ENCODE data around the gene SYPL1.

The SYPL1 gene

DNA sequence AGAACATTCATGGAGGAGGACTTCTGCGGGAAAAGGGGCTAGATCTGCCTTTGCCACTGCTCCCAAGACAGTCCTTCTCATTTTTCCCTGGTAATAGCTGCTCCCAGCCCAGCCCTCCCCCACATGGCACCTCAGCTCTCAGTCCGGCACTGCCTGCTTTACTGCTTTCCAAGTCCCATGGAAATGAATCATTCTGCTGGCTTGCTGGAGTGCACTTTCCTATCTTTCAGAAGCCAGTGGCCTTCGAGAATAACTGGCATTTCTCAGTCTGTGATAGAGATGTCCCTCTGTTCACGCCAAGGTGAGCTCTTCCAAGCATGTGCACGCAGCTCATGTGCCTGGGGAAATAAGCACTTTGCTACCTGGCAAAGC, 61.4 kb downstream of the SYPL1 start:
- Histone ChIP-seq H3K9ac (ENCODE audit: low read depth, low read length) (no peak overlapping the region), H3K4me1 (ENCODE audit: insufficient read depth, low read length) (peaks cover 6% of the 10 kb centered on the region; the same call in 1 of the 2 replicates)

DNA sequence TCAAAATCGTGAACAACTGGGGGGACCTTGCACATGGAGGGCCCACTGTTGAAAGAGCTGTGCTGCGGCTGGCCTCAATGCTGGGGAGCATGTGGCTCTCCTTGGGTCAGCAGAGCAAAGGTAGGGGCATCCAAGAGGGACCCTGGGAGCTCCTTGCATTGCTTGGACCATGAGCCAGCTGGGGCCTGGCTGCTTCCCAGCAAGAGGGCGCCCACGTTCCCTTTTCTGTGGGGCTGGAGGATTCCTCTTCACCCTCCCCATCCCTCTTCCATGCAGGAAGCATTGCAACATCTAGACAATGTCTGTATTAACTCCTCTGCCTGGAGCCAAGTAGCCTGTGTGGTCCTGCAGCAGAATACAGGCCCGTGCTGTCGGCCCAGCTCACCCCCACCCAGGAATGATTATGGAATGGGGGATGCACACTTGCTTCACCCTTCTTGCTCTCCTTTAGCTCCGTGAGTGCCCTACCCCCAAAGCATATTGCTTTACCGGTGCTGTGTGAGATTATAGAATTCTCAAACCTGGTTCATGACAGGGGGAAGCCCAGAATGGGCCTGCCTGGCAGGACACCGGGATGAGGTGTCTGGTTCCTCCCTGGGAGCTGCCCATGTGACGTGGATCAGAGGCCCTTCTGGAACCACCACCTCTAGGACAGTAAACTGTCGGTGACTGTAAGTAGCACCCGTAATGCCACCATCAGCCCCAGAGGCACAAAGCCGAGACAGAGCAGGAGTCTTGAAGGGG, 61.9 kb downstream of the SYPL1 start:
- H3K4me1 ChIP-seq (ENCODE audit: insufficient read depth, low read length): peaks cover 4% of the 10 kb centered on the region; the same call in 1 of the 2 replicates
- peaks cover 6% of the 10 kb centered on the region; the same call in 1 of the 2 replicates for H3K9me3 ChIP-seq (ENCODE audit: control insufficient read depth, insufficient read depth, low read length)
- H3K9ac ChIP-seq (ENCODE audit: low read depth, low read length): no peak overlapping the region
- no peaks in the 10 kb centered on the region for H3K36me3 ChIP-seq (ENCODE audit: insufficient read depth, low read length)

More for the DNA sequence above, 61.4 kb downstream of the SYPL1 start:
- Histone ChIP-seq H3K9me3 (ENCODE audit: control insufficient read depth, insufficient read depth, low read length) (peaks cover 6% of the 10 kb centered on the region; the same call in 1 of the 2 replicates), H3K36me3 (ENCODE audit: insufficient read depth, low read length) (no peaks in the 10 kb centered on the region)

DNA sequence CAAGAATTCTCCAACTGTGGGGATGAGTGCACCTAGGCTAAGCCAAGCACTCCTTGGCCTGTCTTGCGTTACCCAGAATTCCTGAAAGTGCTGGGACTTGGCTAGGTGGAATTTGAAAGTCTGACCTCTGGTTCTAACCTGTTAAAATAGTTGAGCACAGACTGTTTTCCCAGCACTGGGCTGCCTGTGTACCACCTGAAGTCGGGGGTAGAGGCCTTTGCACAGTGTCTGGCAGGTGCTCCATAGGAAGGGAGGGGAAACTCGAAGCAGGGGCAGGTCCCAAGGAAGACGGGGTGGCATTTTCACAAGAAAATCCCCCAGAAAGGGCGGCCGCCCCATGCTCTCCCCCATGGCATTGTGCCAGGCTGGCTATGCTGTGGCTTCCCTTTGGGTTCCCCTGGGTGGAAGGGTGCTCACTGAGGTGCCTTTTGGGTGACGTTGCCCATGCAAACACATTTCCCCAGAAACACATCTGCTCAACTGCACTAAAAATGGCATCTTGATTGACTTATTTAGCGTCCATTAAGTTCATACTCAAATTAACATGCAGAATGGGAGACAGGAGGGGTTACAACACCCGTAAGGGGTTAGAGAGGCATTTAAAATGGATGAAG, 62.9 kb downstream of the SYPL1 start:
- H3K36me3 ChIP-seq (ENCODE audit: insufficient read depth, low read length): no peaks in the 10 kb centered on the region
- peaks cover 6% of the 10 kb centered on the region; the same call in 1 of the 2 replicates for H3K9me3 ChIP-seq (ENCODE audit: control insufficient read depth, insufficient read depth, low read length)
- H3K4me1 ChIP-seq (ENCODE audit: insufficient read depth, low read length): no peaks in the 10 kb centered on the region
- no peak overlapping the region for H3K9ac ChIP-seq (ENCODE audit: low read depth, low read length)

GRCh38 chr7:106048706-106049020, 63.4 kb downstream of the SYPL1 start:
- H3K4me1 ChIP-seq (ENCODE audit: insufficient read depth, low read length): no peaks in the 10 kb centered on the region
- peaks cover 6% of the 10 kb centered on the region; the same call in 1 of the 2 replicates for H3K9me3 ChIP-seq (ENCODE audit: control insufficient read depth, insufficient read depth, low read length)
- no peak overlapping the region for H3K9ac ChIP-seq (ENCODE audit: low read depth, low read length)
- H3K36me3 ChIP-seq (ENCODE audit: insufficient read depth, low read length): no peaks in the 10 kb centered on the region

- Histone ChIP-seq H3K36me3 (ENCODE audit: insufficient read depth, low read length) (no peaks in the 10 kb centered on the region), H3K4me1 (ENCODE audit: insufficient read depth, low read length) (no peaks in the 10 kb centered on the region), H3K9ac (ENCODE audit: low read depth, low read length) (no peak overlapping the region), H3K9me3 (ENCODE audit: control insufficient read depth, insufficient read depth, low read length) (peaks cover 6% of the 10 kb centered on the region; the same call in 1 of the 2 replicates)
Measured at GRCh38 chr7:106047818-106048705, 64.0 kb downstream of the SYPL1 start.

DNA sequence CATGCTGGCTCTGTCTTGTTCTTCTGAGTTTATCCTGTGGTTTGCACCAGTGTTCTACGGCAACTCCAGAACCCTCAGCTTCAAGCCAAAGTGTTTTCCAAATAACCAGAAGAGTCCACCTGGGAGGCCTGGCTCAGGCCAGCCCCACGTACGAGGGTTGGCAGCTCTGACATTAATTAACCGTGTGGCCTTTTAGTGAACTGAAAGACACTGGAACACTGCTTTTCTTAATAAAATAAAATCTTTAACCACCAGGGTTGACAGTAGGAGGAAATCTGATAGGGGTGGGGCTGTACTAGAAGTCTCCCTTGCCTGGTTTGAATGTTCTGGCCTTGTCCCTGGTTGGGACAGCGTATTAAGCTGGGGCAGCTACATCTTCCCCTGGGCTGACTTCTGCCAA, 64.9 kb downstream of the SYPL1 start:
- no peaks in the 10 kb centered on the region for H3K36me3 ChIP-seq (ENCODE audit: insufficient read depth, low read length)
- no peaks in the 10 kb centered on the region for H3K4me1 ChIP-seq (ENCODE audit: insufficient read depth, low read length)
- peaks cover 6% of the 10 kb centered on the region; the same call in 1 of the 2 replicates for H3K9me3 ChIP-seq (ENCODE audit: control insufficient read depth, insufficient read depth, low read length)
- H3K9ac ChIP-seq (ENCODE audit: low read depth, low read length): no peak overlapping the region

DNA sequence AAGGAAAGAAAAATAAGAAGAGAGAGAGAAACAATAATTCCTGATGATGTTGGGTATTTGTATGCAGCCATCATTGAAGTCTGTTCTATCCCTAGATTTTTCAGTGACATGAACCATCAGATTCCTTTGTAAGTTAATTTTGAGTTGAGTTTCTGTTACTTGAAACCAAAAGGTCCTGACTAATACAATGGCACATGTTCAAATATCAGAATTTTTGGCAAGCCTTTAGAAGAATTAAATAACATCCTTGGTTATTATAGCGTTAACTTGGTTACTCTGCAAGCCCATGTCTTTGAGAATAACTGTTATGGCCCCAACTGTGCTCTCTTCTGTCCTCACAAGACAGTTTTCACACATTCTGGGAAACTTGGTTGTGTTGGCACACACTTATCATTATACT, 66.5 kb downstream of the SYPL1 start:
- no peaks in the 10 kb centered on the region for H3K9me3 ChIP-seq (ENCODE audit: control insufficient read depth, insufficient read depth, low read length)
- no peaks in the 10 kb centered on the region for H3K4me1 ChIP-seq (ENCODE audit: insufficient read depth, low read length)
- H3K36me3 ChIP-seq (ENCODE audit: insufficient read depth, low read length): no peaks in the 10 kb centered on the region
- no peak overlapping the region for H3K9ac ChIP-seq (ENCODE audit: low read depth, low read length)

GRCh38 chr7:106045139-106045538, 67.0 kb downstream of the SYPL1 start:
- no peaks in the 10 kb centered on the region for H3K4me1 ChIP-seq (ENCODE audit: insufficient read depth, low read length)
- H3K36me3 ChIP-seq (ENCODE audit: insufficient read depth, low read length): no peaks in the 10 kb centered on the region
- H3K9ac ChIP-seq (ENCODE audit: low read depth, low read length): no peak overlapping the region
- H3K9me3 ChIP-seq (ENCODE audit: control insufficient read depth, insufficient read depth, low read length): no peaks in the 10 kb centered on the region

- no peak overlapping the region for H3K9ac ChIP-seq (ENCODE audit: low read depth, low read length)
- H3K9me3 ChIP-seq (ENCODE audit: control insufficient read depth, insufficient read depth, low read length): no peaks in the 10 kb centered on the region
- H3K36me3 ChIP-seq (ENCODE audit: insufficient read depth, low read length): no peaks in the 10 kb centered on the region
- H3K4me1 ChIP-seq (ENCODE audit: insufficient read depth, low read length): peaks cover 7% of the 10 kb centered on the region
Measured at GRCh38 chr7:106042196-106042611, 69.9 kb downstream of the SYPL1 start.

GRCh38 chr7:106041140-106041717, 70.9 kb downstream of the SYPL1 start:
- Histone ChIP-seq H3K9ac (ENCODE audit: low read depth, low read length) (no peak overlapping the region), H3K4me1 (ENCODE audit: insufficient read depth, low read length) (peaks cover 7% of the 10 kb centered on the region), H3K9me3 (ENCODE audit: control insufficient read depth, insufficient read depth, low read length) (no peaks in the 10 kb centered on the region), H3K36me3 (ENCODE audit: insufficient read depth, low read length) (no peaks in the 10 kb centered on the region)
